ENCODE data around the gene OR8D1.
"Not testable (repeated sequence)": the region's sequence is repeated elsewhere in the genome, so short reads cannot be mapped to it uniquely, and the experiment has no call there.

The OR8D1 gene

DNA sequence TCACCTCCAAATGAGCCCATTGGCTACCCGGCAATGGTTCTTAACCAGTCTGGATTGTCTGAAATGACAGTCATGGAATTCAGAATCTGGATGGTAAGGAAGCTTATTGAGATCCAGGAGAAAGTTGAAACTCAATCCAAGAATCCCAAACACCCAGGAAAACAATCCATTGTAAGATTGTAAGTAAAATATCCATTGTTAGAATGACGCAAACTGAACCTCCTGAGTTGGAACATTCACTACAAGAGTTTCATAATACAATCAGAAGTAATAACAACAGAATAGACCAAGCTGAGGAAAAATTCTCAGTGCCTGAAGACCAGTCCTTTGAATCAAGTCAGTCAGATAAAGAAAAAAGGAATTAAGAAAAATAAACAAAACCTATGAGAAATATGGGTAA is 35.5 kb downstream of the OR8D1 start:
- no peak for DNase-seq

DNA sequence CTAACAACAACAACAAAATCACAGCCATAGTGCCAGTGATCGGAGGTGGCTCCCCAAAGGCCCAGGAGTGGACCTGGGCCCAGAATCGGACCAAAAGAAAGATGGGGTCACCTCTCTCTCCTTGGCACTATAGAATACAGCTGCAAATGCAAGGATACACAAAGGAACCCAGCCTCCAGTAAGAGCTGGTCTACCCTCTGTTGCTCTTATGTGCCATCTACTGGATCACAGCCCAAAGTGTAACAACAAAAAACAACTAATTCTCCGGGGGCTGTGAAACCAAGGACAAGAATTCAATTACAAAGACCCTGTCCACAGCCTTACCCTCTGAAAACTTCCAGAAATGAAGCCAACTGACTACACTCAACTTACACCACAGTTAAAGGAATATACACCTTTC is 35.9 kb downstream of the OR8D1 start:
- DNase-seq: no peak

DNA sequence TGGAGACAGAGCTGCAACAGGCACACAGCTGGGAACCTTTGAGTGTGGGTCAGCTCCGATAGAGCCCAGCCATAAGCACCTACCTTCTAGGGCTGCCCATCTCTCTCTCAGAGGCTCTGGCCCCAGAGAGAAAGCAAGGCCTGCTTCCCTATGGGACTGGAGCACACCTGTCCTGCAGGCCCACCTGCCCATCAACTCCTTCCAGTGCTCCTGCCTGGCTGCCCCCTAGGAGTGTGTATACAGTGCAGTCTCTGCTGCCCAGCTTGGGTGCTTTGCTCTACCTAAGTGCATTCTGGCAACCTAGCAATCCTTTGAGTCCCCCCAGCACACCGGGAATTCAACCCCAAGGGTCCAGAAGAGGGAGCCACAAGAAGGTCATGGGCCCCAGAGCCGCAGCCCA is 36.5 kb downstream of the OR8D1 start:
- no peak for DNase-seq

DNA sequence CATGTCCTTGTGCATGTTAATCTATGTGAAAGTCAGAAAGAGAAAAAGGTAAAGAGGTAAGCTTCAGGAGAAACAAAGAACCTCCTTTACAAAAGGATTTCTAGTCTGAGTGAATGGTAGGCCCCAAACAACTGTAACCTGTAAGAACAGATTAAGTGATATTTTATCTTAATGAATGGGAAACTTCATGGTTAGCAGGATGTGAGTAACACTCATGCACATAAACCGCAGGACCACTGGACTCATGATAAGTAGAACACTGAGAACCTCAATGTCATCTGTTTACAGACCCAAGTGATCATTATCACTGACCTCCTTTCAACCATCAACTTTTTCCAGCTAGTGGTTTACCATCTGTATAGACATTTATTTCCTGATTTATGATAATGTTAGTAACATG is 37.7 kb downstream of the OR8D1 start:
- DNase-seq: no peak

DNA sequence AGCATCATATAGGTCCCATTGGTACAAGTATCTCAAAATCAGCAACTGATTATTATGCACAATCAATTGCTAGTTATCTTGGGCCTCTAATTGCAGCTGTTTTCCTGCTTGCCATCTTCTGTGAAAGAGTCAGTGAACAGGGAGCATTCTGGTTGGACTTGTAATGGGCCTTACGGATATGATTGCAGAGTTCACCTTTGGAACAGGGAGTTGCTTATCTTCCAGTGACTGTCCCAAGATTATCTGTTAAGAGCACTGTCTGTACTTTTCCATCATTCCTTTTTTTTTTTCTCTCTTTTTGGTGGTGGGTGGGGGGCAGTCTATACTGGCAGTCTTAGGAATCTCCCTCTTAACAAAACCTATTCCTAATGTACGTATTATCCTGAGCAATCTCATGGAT is 39.7 kb downstream of the OR8D1 start:
- no peak for DNase-seq

DNA sequence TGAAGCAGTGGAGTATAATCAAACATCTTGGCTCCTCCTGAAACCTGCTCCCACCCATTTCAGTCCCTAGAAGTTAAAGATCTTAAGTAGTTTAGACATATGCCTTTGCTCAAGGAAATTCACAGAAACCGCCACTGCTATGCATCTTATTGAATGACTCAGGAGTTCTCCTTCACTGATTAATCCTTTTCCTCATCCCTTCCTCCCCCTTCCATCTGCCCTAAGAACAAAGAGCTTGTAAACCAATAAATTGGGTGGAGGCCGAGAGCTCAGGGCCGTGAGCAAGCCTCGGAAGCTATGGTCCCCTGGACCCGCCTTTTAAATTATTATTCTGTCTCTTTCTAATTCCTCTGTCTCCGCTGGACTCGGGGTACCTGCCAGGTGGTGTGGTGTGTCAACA is 42.9 kb downstream of the OR8D1 start:
- not testable (repeated sequence) for DNase-seq

DNA sequence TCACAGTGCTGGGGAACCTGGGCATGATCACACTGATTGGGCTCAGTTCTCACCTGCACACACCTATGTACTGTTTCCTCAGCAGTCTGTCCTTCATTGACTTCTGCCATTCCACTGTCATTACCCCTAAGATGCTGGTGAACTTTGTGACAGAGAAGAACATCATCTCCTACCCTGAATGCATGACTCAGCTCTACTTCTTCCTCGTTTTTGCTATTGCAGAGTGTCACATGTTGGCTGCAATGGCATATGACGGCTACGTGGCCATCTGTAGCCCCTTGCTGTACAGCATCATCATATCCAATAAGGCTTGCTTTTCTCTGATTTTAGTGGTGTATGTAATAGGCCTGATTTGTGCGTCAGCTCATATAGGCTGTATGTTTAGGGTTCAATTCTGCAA is 48.7 kb downstream of the OR8D1 start:
- not testable (repeated sequence) for DNase-seq

DNA sequence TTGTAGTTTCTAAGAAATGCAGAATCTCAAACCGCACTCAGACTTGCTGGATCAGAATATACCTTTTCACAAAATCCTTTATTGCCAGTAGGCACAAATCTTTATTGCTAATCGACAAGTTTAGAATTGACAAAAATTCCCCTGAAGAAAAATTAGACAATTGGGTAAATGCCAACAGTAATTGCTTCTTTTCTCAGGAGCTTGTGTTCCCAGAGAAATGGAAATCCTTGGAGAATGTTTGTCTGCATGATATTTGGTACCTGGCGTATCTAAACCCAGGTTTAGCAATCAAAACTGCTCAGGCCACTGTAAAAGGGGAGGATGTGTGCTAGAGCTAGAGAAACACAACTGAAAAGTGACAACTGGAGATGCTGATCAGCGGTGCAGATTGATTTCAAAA is 57.7 kb downstream of the OR8D1 start, which contains the start of gene OR8G5:
Gene OR8G5 (plus strand): TSS at position 301 of the 400 bp plus-strand sequence. CDS start 8,556 bp downstream, outside the sequence.
- no peak for DNase-seq

All from cortex of kidney (tissue), 1 donor.